NCI-H1694 treated with DMSO at 0.1 percent for 48 hours (cell line): Measurements from ENCODE around the gene OTOG.

Experiments
- DNase-seq: peaks from one replicate; lab custom pipeline; 2025; lab: John Stamatoyannopoulos, UW

The OTOG gene

GRCh38 chr11:17634776-17635550 lies 87.9 kb downstream of the OTOG start:
- no peak for DNase-seq

- no peak for DNase-seq
Measured at GRCh38 chr11:17635551-17635938, 88.5 kb downstream of the OTOG start.

GRCh38 chr11:17636721-17637120 lies 89.7 kb downstream of the OTOG start:
- no peak for DNase-seq

GRCh38 chr11:17637901-17638300 lies 90.8 kb downstream of the OTOG start:
- no peak for DNase-seq

GRCh38 chr11:17638311-17638710 lies 91.3 kb downstream of the OTOG start:
- no peak for DNase-seq

GRCh38 chr11:17639091-17639490 lies 92.0 kb downstream of the OTOG start:
- DNase-seq: no peak

- no peak for DNase-seq
Measured at GRCh38 chr11:17639781-17640180, 92.7 kb downstream of the OTOG start.

- DNase-seq: no peak
Measured at GRCh38 chr11:17640493-17641164, 93.6 kb downstream of the OTOG start.

- no peak for DNase-seq
Measured at GRCh38 chr11:17641792-17642350, 94.8 kb downstream of the OTOG start.

GRCh38 chr11:17642370-17642769 lies 95.3 kb downstream of the OTOG start:
- DNase-seq: no peak

GRCh38 chr11:17642980-17643379 lies 95.9 kb downstream of the OTOG start:
- DNase-seq: no peak

- DNase-seq: no peak
Measured at GRCh38 chr11:17643506-17644405, 96.7 kb downstream of the OTOG start.

GRCh38 chr11:17645190-17645970 lies 98.3 kb downstream of the OTOG start:
- no peak for DNase-seq

GRCh38 chr11:17646451-17647145 lies 99.5 kb downstream of the OTOG start:
- no peak for DNase-seq

- DNase-seq: no peak
Measured at GRCh38 chr11:17648528-17648927, 101.5 kb downstream of the OTOG start.

- DNase-seq: no peak
Measured at GRCh38 chr11:17649261-17649660, 102.2 kb downstream of the OTOG start.

GRCh38 chr11:17649696-17650095 lies 102.6 kb downstream of the OTOG start:
- DNase-seq: no peak

GRCh38 chr11:17650127-17650911 lies 103.3 kb downstream of the OTOG start:
- DNase-seq: no peak

GRCh38 chr11:17651061-17651460 lies 104.0 kb downstream of the OTOG start:
- DNase-seq: no peak

- no peak for DNase-seq
Measured at GRCh38 chr11:17651681-17652080, 104.6 kb downstream of the OTOG start.
